MM.1S (cell line): Measurements from ENCODE around the gene LTBP1.

Experiments
- DNase-seq: peaks from one replicate; pipeline ENCODE4 v3.0.0-alpha.2; 2015
- H2AFZ ChIP-seq: fragments of 300-600 bp; sonication (generic); 2 replicates; pipeline ENCODE4 v1.6.0; 2016; ENCODE audit warnings: antibody characterized with exemption, low read length
- H3F3A ChIP-seq: fragments of 300-600 bp; sonication (generic); 2 replicates; pipeline ENCODE4 v1.6.1; 2016; ENCODE audit warnings: mild to moderate bottlenecking, antibody characterized with exemption, low read length, moderate library complexity, mixed read lengths; ENCODE audit not compliant: insufficient read depth
- H3K27ac ChIP-seq: fragments of 300-600 bp; sonication (generic); 2 replicates; pipeline ENCODE4 v1.5.1; 2016; ENCODE audit warnings: mild to moderate bottlenecking, low read length
- H3K27me3 ChIP-seq: fragments of 300-600 bp; sonication (generic); replicated peaks from 2 replicates; pipeline ENCODE4 v1.6.0; 2016; ENCODE audit warnings: low read length; ENCODE audit not compliant: insufficient read depth
- H3K36me3 ChIP-seq: fragments of 300-600 bp; sonication (generic); replicated peaks from 2 replicates; pipeline ENCODE4 v1.6.1; 2016; ENCODE audit warnings: mild to moderate bottlenecking, low read length, mixed read lengths; ENCODE audit not compliant: insufficient read depth
- H3K4me1 ChIP-seq: fragments of 300-600 bp; sonication (generic); 2 replicates; pipeline ENCODE4 v1.6.1; 2016; ENCODE audit warnings: low read length, mixed read lengths
- H3K4me2 ChIP-seq: fragments of 300-600 bp; sonication (generic); 2 replicates; pipeline ENCODE4 v1.6.0; 2016; ENCODE audit warnings: low read depth, low read length
- H3K4me3 ChIP-seq: fragments of 300-600 bp; sonication (generic); 2 replicates; pipeline ENCODE4 v1.5.1; 2016; ENCODE audit warnings: low read length, mixed read lengths
- H3K79me2 ChIP-seq: fragments of 300-600 bp; sonication (generic); 2 replicates; pipeline ENCODE4 v1.6.1; 2016; ENCODE audit warnings: mixed run types, low read length, mixed read lengths
- H3K9ac ChIP-seq: fragments of 300-600 bp; sonication (generic); 2 replicates; pipeline ENCODE4 v1.6.1; 2016; ENCODE audit warnings: low read length, mixed read lengths
- H3K9me2 ChIP-seq: fragments of 300-600 bp; sonication (generic); replicated peaks from 2 replicates; pipeline ENCODE4 v1.6.1; 2016; ENCODE audit warnings: mild to moderate bottlenecking, low read length, mixed read lengths; ENCODE audit not compliant: insufficient read depth
- H3K9me3 ChIP-seq: fragments of 300-600 bp; sonication (generic); replicated peaks from 2 replicates; pipeline ENCODE4 v1.6.1; 2016; ENCODE audit warnings: mild to moderate bottlenecking, low read length, mixed read lengths; ENCODE audit not compliant: insufficient read depth
- H4K20me1 ChIP-seq: fragments of 300-600 bp; sonication (generic); 2 replicates; pipeline ENCODE4 v1.6.1; 2016; ENCODE audit warnings: mild to moderate bottlenecking, low read length, moderate library complexity, mixed read lengths; ENCODE audit not compliant: insufficient read depth
- CTCF ChIP-seq: fragments of 300-600 bp; sonication (generic); IDR thresholded peaks from 2 replicates; pipeline ENCODE4 v1.5.1; 2016; ENCODE audit warnings: antibody characterized with exemption, low read length, mixed read lengths
- EZH2 ChIP-seq: fragments of 300-600 bp; sonication (generic); optimal IDR thresholded peaks from 2 replicates; pipeline ENCODE3; 2017; ENCODE audit warnings: low read depth, mild to moderate bottlenecking, antibody characterized with exemption, low read length, mixed read lengths
- EZH2phosphoT487 ChIP-seq: fragments of 300-600 bp; sonication (generic); IDR thresholded peaks from 2 replicates; pipeline ENCODE4 v1.6.1; 2018; ENCODE audit warnings: antibody characterized with exemption, low read length

Gene LTBP1

DNA sequence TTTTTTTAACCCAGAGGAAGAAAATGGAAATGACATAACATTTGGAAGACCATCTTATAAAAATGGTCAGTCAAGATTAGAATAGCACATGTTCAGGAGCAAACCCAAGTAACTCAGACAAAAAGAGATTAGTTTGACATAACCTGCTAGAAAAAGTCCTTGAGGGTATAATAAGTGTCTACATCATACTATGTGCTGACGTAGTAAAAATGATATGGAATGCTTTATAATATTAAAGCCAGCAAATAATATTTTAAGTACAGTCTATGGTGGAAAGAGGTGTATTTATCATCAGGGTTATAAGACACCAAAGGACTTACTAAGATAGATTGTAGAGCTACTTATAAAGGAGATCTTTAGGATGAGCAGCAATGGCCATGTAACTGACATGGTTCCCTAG lies 169.0 kb downstream of the LTBP1 start:
- Histone ChIP-seq H3K9ac (no peak overlapping the region), H4K20me1 (no peaks in the 10 kb centered on the region), H3K4me1 (no peaks in the 10 kb centered on the region), H3K36me3 (no peaks in the 10 kb centered on the region), H3K4me2 (no peak overlapping the region), H3K27ac (no peak overlapping the region), H3K9me3 (no peaks in the 10 kb centered on the region), H2AFZ (no peak overlapping the region), H3F3A (no peaks in the 10 kb centered on the region), H3K27me3 (no peaks in the 10 kb centered on the region), H3K4me3 (no peak overlapping the region), H3K9me2 (no peaks in the 10 kb centered on the region), H3K79me2 (no peaks in the 10 kb centered on the region)
- no peak for DNase-seq
- TF ChIP-seq EZH2: no peak

- no peak for TF ChIP-seq EZH2phosphoT487
- no peak for TF ChIP-seq CTCF
- TF ChIP-seq EZH2: no peak
- DNase-seq: no peak
- no peak overlapping the region for H3K27ac ChIP-seq
- H3K9me3 ChIP-seq: no peaks in the 10 kb centered on the region
- H4K20me1 ChIP-seq: no peaks in the 10 kb centered on the region
- H3K9ac ChIP-seq: no peak overlapping the region
- H3K9me2 ChIP-seq: no peaks in the 10 kb centered on the region
- H3K36me3 ChIP-seq: no peaks in the 10 kb centered on the region
- H3K4me2 ChIP-seq: no peak overlapping the region
- no peaks in the 10 kb centered on the region for H3K79me2 ChIP-seq
- H2AFZ ChIP-seq: no peak overlapping the region
- no peaks in the 10 kb centered on the region for H3K27me3 ChIP-seq
- no peaks in the 10 kb centered on the region for H3K4me1 ChIP-seq
- no peaks in the 10 kb centered on the region for H3F3A ChIP-seq
- no peak overlapping the region for H3K4me3 ChIP-seq
Measured at GRCh38 chr2:33116799-33117198, 170.0 kb downstream of the LTBP1 start.

DNA sequence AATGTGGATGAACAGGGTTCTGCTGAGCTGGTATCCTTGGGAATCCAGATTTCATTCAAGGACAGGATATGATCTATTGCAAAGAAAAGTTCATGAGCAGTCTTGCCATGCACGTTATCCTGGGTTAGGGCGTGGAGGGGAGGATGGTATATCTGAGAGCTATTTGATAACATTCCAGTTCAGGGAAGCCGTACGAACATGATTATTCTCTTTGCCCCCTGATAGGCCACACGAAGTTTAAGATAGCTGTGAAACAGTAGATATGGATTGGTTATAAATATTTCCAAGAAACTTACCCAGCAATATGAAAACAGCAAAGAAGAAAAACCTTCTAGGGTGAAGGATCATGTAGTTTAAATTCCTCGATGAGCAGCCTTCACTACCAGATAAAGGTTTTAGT lies 171.9 kb downstream of the LTBP1 start:
- H3F3A ChIP-seq: no peaks in the 10 kb centered on the region
- no peak overlapping the region for H2AFZ ChIP-seq
- no peak overlapping the region for H3K27ac ChIP-seq
- H3K4me1 ChIP-seq: no peaks in the 10 kb centered on the region
- no peak overlapping the region for H3K4me2 ChIP-seq
- H3K79me2 ChIP-seq: no peaks in the 10 kb centered on the region
- no peaks in the 10 kb centered on the region for H3K9me2 ChIP-seq
- no peaks in the 10 kb centered on the region for H4K20me1 ChIP-seq
- no peaks in the 10 kb centered on the region for H3K36me3 ChIP-seq
- no peak for TF ChIP-seq CTCF
- no peak for TF ChIP-seq EZH2phosphoT487
- TF ChIP-seq EZH2: no peak
- no peaks in the 10 kb centered on the region for H3K9me3 ChIP-seq
- no peaks in the 10 kb centered on the region for H3K27me3 ChIP-seq
- no peak for DNase-seq
- H3K9ac ChIP-seq: no peak overlapping the region
- H3K4me3 ChIP-seq: no peak overlapping the region

DNA sequence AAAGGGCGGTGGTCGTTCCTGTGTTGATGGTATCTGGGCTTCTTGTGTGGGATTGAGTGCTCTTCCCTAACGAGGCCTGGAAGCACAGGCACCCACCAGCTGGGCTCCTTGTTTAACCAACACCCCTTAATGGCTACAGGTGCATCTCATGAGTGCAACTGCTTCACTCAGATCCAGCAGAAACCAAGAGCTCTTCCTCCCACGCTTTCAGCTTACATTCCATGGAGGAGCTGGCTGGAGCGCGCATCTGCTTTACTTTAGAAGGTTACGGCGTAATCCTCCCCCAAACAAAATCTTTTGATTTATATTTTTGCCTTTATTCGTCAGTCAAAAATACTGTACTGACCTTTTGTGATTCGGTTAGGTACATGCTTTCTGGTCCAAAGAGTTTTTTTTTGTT lies 174.7 kb downstream of the LTBP1 start:
- Histone ChIP-seq H3K9me2 (no peaks in the 10 kb centered on the region), H3K36me3 (no peaks in the 10 kb centered on the region), H3K27me3 (no peaks in the 10 kb centered on the region), H3K9me3 (no peaks in the 10 kb centered on the region), H3K79me2 (no peaks in the 10 kb centered on the region), H3K9ac (no peak overlapping the region), H3K4me3 (no peak overlapping the region), H2AFZ (no peak overlapping the region), H3K4me1 (no peaks in the 10 kb centered on the region), H3F3A (no peaks in the 10 kb centered on the region), H3K4me2 (no peak overlapping the region), H3K27ac (no peak overlapping the region), H4K20me1 (no peaks in the 10 kb centered on the region)
- DNase-seq: no peak
- no peak for TF ChIP-seq CTCF
- TF ChIP-seq EZH2phosphoT487: no peak
- no peak for TF ChIP-seq EZH2
